HG03039 (cell line): Measurements from ENCODE around the gene PNPLA2.

Experiments
- ATAC-seq: cut with Tn5 transposase; IDR thresholded peaks from one replicate; pipeline ENCODE4 v1.9.1; 2021; ENCODE audit warnings: mild to moderate bottlenecking, moderate library complexity; ENCODE audit not compliant: unreplicated experiment

The PNPLA2 gene

DNA sequence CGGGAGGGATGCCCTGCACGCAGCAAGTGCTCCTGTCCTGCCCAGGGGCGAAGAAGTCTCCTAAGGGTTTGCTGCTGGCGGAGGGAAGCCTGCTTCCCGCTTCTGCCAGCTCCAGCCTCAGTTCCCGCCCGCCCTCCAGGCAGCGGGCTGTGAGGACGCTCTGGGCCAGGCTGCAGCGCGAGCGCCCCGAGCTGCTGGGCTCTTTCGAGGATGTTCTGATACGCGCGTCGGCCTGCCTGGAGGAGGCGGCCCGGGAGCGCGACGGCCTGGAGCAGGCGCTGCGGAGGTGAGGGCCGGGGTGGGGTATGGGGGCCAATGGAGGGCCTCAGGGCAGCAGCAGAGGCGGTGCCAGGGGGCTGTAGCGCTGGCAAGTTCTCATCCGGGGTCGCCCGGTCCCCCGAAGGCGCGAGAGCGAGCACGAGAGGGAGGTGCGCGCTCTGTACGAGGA, 11.2 kb downstream of the PNPLA2 start:
- no peak for ATAC-seq

DNA sequence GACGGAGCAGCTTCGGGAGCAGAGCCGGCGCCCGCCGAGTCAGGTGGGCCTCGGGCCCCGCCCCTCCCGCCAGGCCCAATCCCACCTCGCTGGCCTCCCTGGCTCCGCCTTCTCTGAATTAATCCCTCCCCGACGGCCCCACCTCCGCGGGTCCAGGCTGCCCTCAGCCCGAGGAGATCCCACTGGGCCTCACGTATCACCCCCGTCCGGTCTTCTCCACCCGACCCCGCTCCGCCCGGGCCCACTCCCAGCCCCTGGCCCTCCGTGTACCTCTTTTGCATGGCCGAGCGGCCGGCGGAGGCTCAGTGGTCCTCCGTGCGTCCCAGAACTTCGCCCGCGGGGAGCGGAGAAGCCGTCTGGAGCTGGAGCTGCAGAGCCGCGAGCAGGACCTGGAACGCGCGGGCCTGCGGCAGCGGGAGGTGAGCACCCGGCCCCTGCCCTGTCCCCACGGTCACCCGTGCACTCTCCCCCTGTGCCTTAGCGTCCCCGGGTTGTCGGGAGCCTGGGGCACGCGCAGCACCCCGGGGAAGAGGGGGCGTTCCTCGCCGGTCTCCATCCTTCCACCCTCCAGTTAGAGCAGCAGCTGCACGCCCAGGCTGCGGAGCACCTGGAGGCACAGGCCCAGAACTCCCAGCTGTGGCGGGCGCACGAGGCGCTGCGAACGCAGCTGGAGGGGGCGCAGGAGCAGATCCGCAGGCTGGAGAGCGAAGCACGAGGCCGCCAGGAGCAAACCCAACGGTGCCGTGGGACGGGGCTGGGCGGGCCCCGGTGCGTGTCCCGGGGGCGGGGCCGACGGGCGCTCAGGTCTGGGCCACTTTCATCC, 11.8 kb downstream of the PNPLA2 start:
- no peak for ATAC-seq

DNA sequence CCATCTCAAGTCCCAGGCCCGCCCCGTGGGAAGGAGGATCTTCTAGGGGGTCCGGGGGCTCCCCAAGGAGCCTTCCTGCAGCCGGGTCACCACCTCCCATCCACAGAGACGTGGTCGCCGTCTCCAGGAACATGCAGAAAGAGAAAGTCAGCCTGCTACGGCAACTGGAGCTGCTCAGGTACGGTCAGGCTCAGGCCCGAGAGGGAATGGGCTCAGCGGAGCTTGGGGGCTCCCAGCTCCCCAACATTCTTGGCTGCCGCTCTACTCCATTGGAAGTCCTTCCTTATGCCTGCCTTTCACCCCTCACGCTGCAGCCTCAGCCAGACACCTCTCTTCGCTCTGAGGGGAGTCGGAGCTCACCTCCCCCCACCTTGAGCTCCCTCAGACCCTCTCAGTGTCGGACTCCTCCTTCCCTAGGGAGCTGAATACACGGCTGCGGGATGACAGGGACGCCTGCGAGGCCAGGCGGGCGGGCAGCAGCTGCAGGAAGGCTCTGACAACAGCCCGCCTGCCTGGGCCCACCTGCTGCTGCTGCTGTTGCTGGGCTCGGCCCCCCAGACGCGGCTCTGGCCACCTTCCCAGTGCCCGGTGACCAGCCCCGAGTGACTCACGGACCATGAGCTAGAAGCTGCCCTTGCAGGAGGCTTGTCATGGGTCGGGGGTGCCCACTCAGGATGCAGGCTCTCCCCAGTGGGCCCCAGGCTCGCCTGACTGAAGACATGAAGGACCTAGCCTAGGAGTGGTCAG, 12.6 kb downstream of the PNPLA2 start:
- no peak for ATAC-seq

DNA sequence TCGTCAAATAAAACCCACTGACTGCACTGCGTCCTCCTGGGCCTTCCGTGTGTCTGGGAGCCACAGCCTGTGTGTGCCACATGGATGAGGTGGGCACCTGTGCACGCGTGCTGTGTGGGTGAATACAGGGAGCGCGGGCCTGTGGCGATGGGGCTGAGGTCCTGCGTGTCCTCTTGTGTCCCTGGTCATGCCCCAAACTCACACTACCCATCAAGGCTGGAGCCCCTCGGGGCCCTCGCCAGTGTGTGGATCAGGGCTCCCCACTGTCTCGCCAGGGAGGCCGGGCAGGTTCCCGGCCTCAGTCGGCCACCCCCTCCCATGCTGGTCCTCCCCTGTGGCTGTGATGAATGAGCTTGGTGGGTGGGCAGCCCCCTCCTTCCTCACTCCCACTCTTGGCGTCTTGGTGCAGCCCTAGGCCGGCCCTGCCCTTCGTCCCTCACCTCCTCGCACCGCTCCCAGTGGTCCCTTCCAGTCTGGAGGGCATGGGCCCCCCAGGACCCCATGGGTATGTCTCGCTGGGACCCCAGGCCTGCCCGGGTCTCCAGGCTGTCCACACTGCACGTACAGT, 13.3 kb downstream of the PNPLA2 start:
- no peak for ATAC-seq

DNA sequence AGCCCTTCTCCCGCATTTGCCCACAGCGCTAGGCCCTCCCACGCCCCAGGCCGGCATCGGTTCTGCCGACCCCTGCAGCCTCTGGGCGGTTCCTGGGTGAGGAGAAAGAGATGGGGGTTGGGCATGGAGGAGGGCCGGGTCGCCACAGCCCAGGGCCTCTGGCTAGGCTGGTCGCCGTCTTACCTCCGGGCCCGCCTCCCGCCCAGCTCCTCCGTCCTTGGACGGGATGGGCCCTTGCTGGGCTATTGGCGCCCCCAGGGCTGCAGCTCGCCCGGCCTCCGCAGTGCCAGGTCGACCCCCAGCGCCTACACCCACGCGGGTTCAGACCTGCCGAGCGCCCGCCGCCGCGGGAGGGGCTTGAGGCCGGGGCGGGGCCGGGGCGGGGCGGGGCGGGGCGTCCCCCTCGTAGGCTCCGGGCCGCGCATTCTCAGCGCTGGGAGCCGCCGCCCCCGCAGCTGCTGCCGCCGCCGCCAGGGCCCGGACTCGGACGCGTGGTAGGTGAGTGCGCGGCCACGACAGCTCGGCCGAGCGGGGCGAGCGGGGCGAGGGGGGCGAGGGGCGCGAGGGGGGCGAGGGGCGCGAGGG, 13.9 kb downstream of the PNPLA2 start, which contains the start of gene CD151:
CD151 (plus strand) TSS at position 424 of the 585 bp plus-strand sequence. CDS start 3,118 bp downstream, outside the sequence.
- no peak for ATAC-seq

DNA sequence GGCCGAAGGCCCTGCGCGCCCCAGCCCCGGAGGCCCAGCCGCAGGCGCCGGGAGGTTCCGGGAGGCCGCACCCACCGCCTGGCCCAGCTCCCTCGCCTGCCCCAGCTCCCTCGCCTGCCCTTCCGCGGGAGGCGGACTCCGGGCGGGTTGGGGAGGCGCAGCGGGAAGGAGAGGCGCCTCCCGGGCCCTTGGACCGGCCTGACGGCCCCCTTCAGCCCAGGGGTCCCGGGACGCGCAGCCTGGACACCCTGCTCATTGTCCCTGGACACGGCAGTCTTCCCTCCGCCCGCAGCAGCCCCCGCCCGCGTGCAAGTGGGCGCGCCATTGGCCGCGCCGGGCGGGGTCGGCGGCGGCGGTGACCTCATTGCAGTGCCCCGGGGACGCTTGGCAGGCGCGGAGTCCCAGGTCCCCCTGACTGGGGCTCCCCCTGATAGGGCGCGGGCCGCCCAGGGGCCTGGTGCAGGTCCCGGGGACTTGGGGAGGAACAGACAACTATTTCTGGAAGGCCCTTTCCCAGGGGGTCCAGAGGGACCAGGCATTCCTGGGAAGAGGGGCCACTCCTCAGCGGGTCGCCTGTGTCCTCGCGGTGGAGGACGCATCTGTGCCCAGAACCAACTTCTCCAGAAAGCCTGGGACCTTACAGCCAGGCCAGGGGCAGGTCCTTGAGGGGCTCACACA, 14.5 kb downstream of the PNPLA2 start:
- ATAC-seq = no peak

DNA sequence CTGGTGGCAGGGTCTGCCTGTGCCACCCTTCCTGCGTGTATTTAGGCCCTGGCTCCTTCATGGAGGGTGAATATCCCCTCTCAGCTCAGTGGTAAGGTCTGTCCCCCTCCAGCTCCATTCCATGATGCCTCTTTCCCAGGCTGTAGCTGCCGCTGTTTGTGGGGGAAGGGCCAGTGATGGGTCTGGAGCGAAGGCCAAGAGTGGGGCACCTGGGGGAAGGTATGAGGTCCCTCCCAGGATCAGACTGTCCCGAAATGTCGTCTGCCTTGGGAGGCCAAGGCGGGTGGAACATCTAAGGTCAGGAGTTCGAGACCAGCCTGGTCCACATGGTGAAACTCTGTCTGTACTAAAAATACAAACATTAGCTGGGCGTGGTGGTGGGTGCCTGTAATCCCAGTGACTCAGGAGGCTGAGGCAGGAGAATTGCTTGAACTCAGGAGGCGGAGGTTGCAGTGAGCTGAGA, 15.2 kb downstream of the PNPLA2 start:
- ATAC-seq = no peak

DNA sequence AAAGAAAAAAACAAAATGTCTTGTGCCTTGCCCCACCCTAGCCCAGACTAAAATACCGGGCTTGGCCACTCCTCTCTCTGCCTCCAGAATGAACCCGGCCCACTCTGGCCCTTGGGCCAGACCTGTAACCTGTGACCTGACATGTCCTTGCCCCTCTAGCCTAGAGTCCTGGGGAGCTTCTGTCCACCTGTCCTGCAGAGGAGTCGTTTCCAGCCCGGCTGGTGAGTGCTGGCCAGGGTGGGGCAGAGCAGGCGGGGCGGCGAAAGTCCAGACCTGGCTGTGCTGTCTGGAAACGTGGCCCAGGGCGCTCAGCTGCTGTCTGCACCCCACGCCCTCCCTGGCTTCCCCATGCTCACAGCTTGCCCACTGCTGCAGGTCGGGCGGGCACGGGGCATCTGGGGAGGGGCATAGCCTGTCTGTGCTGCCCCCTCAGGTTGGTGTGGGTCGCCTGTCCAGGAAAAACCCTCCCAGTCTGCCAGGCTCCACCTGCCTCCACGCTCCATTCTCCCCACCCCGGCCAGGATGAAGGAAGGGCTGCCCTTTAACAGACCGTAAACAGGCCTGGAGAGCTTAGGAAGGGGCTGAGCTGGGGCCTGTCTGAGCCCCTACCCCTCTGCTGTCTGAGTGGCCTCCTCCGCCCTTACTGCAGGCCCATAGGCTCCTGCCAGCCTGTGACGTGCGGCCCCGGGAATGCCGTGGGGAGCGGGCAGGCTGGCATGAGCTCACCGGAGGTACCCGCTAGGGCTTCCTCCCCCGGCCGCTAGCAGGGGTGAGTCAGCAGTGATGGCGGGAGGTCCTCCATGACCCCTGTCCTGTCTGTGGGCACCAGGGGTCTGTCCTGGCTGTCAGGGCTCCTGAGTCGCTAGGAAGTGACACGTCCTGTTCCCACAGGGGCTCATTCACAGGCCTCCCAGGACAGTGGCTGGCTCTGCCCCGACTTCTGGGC, 15.9 kb downstream of the PNPLA2 start:
- ATAC-seq = no peak

DNA sequence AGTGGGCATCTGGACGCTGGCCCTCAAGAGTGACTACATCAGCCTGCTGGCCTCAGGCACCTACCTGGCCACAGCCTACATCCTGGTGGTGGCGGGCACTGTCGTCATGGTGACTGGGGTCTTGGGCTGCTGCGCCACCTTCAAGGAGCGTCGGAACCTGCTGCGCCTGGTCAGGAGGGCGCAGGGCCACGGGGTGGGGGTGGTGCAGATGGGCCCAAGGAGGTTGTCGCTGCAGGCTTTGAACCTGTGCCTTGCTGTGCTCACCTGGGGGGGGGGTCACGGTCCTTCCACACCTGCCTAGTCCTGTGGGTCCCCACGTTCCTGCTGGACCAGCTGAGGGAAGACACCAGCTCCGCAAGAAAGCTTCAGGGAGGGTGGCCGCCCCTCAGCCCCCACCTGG, 17.6 kb downstream of the PNPLA2 start:
- no peak for ATAC-seq

DNA sequence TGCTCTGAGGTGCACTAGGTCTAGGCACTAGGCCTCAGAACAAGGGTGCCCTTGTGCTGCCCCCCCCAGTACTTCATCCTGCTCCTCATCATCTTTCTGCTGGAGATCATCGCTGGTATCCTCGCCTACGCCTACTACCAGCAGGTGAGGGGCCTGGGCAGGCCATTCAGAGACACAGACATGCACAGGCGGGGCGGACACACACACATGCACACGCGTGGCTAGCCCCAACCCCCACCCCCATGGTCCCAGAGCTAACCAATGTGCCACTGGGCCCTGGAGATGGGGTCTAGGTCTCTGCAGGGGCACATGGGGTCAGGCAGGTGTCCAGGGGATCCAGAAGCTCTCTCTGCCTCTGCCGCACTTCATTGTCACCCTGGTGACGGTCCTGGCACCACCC, 18.0 kb downstream of the PNPLA2 start:
- no peak for ATAC-seq

DNA sequence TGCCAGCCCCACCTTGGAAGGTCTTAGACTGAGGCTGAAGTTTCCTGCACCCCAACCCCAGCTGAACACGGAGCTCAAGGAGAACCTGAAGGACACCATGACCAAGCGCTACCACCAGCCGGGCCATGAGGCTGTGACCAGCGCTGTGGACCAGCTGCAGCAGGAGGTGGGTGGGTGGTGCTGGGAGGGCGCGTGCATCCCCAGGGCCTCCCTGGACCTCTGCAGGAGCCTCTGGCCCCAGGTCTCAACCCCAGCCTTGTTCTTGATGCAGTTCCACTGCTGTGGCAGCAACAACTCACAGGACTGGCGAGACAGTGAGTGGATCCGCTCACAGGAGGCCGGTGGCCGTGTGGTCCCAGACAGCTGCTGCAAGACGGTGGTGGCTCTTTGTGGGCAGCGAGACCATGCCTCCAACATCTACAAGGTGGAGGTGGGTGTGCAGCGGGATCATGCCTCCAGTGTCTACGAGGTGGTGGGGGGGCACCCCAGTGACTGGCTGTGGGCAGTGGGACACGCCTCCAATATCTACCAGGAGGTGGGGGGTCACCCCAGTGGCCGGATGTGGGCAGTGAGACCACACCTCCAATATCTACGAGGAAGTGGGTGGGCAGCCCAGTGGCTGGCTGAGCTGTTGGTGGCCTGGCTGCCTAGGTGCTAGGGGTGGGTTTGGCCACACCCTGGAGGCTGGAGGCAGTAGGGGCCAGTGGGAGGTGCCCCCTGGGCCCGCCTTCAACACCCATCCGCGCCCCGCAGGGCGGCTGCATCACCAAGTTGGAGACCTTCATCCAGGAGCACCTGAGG, 18.7 kb downstream of the PNPLA2 start:
- no peak for ATAC-seq

DNA sequence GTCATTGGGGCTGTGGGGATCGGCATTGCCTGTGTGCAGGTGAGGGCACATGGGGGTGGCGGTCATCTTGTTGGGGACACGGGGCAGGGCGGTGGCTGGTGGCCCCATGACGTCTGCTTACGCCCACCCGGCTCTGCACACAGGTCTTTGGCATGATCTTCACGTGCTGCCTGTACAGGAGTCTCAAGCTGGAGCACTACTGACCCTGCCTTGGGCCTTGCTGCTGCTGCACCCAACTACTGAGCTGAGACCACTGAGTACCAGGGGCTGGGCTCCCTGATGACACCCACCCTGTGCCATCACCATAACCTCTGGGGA, 19.2 kb downstream of the PNPLA2 start:
- ATAC-seq = no peak

DNA sequence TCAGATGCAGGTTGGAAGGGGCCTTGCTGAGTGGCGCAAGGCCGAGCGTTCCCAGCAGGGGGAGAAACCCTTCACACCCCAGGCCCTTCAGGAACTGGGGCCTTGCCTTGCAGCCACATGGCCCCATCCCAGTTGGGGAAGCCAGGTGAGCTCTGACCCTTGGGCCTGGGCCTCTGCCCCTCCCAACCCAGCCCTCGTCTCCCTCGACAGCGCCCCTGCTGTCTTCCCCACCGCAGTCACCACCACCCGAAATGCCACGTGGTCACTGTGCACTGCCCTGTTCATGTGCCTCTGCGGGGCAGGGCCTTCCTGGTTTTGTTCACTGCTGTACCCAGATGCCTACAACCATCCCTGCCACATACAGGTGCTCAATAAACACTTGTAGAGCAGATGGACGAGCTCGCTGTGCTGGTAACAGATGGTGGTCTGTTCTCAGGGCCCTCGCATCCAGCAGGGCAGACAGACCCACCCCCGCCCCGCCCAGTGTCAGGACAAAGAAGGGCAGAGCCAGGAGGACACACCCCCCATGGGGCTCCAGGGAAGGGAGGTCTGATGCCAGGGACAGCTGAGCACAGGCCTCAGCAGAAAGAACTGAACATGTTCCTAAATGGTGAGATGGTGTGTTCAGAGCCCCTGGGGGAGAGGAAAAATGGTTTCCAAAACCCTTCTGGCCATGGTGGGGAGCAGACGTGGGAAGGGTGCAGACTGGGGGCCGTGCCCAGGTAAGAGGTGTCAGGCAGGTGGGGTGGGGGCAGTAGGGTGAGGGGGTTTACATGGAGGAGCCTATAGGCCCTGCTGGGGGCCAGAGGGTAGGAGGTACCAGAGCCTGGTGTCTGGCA, 19.9 kb downstream of the PNPLA2 start:
- ATAC-seq = no peak

DNA sequence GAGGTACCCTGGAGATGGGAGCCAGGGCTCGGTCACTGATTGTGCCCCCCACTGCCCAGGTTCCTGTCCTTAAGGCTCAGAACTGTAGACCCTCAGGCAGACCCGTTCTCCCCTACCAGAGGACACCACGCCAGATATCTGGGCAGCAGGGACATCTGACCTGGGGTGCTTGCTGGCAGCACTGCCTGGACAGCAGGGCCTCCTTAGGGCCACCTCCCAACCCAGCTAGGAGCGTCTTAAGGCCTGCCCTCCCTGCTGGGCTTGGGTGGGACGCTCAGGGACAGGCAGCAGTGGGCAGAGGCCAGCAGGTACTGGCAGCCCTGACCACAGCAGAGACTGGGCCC, 20.5 kb downstream of the PNPLA2 start:
- no peak for ATAC-seq

DNA sequence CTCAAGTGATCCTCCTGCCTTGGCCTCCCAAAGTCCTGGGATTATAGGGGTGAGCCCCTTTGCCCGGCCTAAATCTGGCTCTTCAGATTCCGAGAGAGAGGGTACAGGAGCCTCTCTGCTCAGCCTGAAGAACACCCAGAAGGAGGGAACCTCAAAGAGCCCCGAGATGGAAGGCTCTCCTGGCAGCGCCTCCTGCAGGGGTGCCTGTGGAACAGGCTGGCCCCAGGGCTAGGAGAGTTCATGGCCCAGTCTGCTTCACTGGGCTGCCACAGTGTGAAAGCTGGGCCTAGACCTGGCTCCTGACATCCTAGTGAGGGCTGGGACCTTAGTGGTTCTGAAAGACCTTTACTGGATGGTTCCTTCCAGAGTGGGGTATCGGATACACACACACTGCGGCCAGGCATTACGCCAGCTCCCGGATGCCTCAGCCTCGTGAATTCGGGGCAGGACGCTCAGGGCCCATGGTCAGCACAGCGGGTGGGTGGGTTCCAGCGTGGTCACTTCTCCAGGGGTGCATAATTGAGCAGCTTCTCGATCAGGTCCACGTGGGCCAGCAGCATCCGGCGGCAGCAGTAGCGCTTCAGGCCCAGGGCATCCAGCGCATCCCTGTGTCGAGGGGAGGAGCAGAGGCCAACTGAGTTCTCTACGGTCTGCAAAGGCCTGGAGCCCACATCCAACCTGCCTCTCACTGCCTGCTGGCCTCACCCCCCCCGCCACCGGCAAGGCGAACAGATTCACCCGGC, 21.3 kb downstream of the PNPLA2 start:
- ATAC-seq = no peak

DNA sequence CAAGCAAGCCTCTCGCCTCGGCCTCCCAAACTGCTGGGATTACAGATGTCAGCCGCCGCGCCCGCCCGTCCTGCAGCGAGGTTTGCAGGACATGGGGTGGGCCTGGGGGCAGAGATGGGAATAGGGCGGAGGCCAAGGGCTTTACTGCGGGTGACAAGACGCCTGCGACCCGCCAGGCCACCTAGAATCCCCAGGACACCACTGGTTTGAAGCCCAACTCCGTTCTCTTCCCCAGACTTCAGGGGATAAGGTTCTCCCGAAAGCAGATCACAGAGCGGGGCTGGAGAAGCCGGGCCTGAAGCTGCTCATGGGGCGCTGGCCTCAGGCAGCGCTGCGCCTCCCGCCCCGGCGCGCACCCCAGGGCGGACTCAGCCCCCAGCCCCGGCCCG, 23.3 kb downstream of the PNPLA2 start:
- ATAC-seq = peak; percentile 6

DNA sequence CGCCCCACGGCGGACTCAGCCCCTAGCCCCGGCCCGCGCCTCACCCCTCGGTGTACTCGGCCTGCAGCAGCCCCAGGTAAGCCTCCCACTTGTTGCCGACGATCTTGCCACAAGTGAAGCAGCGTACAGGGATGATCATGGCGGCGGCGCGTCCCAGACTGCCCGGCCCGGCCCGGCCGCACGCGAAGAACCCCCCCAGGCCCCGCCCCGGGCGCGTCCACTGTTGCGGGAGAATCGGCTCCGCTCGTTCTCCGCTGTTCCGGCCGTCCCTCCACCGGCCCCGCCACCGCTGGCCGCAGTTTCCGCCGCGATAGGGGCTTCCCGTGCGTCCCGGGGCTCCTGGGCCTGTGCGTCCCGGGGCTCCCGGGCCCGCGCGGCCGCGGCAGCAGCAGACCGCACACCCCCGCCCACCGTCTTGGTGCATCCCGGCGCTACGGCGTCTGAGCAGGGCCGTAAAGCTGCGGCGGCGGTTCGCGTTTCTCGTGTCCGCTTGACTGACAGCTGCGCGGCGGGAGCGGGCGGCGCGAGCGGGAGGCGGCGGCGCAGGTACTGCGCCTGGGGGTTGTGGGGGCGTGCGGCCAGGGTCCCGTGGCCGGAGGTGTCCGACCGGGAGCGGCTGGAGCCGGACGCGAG, 23.8 kb downstream of the PNPLA2 start, which contains the start of the genes POLR2L and TSPAN4:
POLR2L (minus strand) TSS at position 160 of the 633 bp plus-strand sequence; CDS start at position 139, 21 bp downstream.
TSPAN4 (plus strand) TSS at position 483 of the 633 bp plus-strand sequence. CDS start 7,453 bp downstream, outside the sequence.
- ATAC-seq = peak; percentile 47
